Measurements from ENCODE around the gene HS6ST2.

Gene HS6ST2

GRCh38 chrX:132967049-132967448 is 8.6 kb upstream of the HS6ST2 start:
- Histone ChIP-seq H3K4me1 (ENCODE audit: insufficient read depth, low read length) (no peaks in the 10 kb centered on the region), H2AFZ (ENCODE audit: low read depth, low read length) (no peak overlapping the region), H3K27me3 (ENCODE audit: insufficient read depth, low read length, poor library complexity) (no peaks in the 10 kb centered on the region), H3K27ac (ENCODE audit: low read length) (no peak overlapping the region), H3K9me3 (ENCODE audit: insufficient read depth, low read length, severe bottlenecking) (no peaks in the 10 kb centered on the region), H3K4me3 (ENCODE audit: low read depth in 1 of 2, low read length in 2 of 2) (no peak overlapping the region), H3K36me3 (ENCODE audit: insufficient read depth, low read length) (no peaks in the 10 kb centered on the region), H3K9ac (ENCODE audit: low read depth, low read length) (no peak overlapping the region), H3K79me2 (ENCODE audit: insufficient read depth, low read length) (no peaks in the 10 kb centered on the region), H4K20me1 (ENCODE audit: insufficient read depth, low read length) (no peaks in the 10 kb centered on the region), H3K4me2 (ENCODE audit: insufficient read depth, low read length) (no peak overlapping the region)
- DNase-seq (no peak), ATAC-seq (ENCODE audit: insufficient read depth, low read depth) (no peak)
- TF ChIP-seq CTCF (IDR thresholded peaks at IDR 0.05; ENCODE audit: borderline replicate concordance, extremely low read depth, low read length, poor library complexity, severe bottlenecking) (no peak), EZH2 (IDR thresholded peaks at IDR 0.05; ENCODE audit: borderline replicate concordance, low read depth, low read length, severe bottlenecking) (no peak)

GRCh38 chrX:132965461-132965860 is 7.0 kb upstream of the HS6ST2 start:
- Histone ChIP-seq H3K27ac (ENCODE audit: low read length) (no peak overlapping the region), H3K36me3 (ENCODE audit: insufficient read depth, low read length) (no peaks in the 10 kb centered on the region), H3K9me3 (ENCODE audit: insufficient read depth, low read length, severe bottlenecking) (no peaks in the 10 kb centered on the region), H3K4me3 (ENCODE audit: low read depth in 1 of 2, low read length in 2 of 2) (no peak overlapping the region), H3K9ac (ENCODE audit: low read depth, low read length) (no peak overlapping the region), H2AFZ (ENCODE audit: low read depth, low read length) (no peak overlapping the region), H3K4me1 (ENCODE audit: insufficient read depth, low read length) (no peaks in the 10 kb centered on the region), H3K4me2 (ENCODE audit: insufficient read depth, low read length) (no peak overlapping the region), H3K27me3 (ENCODE audit: insufficient read depth, low read length, poor library complexity) (no peaks in the 10 kb centered on the region), H4K20me1 (ENCODE audit: insufficient read depth, low read length) (no peaks in the 10 kb centered on the region), H3K79me2 (ENCODE audit: insufficient read depth, low read length) (no peaks in the 10 kb centered on the region)
- DNase-seq (no peak), ATAC-seq (ENCODE audit: insufficient read depth, low read depth) (no peak)
- TF ChIP-seq EZH2 (IDR thresholded peaks at IDR 0.05; ENCODE audit: borderline replicate concordance, low read depth, low read length, severe bottlenecking), result no peak
- no peak for TF ChIP-seq CTCF (IDR thresholded peaks at IDR 0.05; ENCODE audit: borderline replicate concordance, extremely low read depth, low read length, poor library complexity, severe bottlenecking)

- Histone ChIP-seq H3K27ac (ENCODE audit: low read length) (no peak overlapping the region), H3K4me3 (ENCODE audit: low read depth in 1 of 2, low read length in 2 of 2) (no peak overlapping the region), H3K79me2 (ENCODE audit: insufficient read depth, low read length) (no peaks in the 10 kb centered on the region), H3K9me3 (ENCODE audit: insufficient read depth, low read length, severe bottlenecking) (no peaks in the 10 kb centered on the region), H3K9ac (ENCODE audit: low read depth, low read length) (no peak overlapping the region), H3K36me3 (ENCODE audit: insufficient read depth, low read length) (no peaks in the 10 kb centered on the region), H3K4me1 (ENCODE audit: insufficient read depth, low read length) (peaks cover 16% of the 10 kb centered on the region), H3K27me3 (ENCODE audit: insufficient read depth, low read length, poor library complexity) (peaks cover 9% of the 10 kb centered on the region), H2AFZ (ENCODE audit: low read depth, low read length) (no peak overlapping the region), H4K20me1 (ENCODE audit: insufficient read depth, low read length) (no peaks in the 10 kb centered on the region), H3K4me2 (ENCODE audit: insufficient read depth, low read length) (no peak overlapping the region)
- DNase-seq, result no peak
- TF ChIP-seq CTCF (IDR thresholded peaks at IDR 0.05; ENCODE audit: borderline replicate concordance, extremely low read depth, low read length, poor library complexity, severe bottlenecking), result no peak
- TF ChIP-seq EZH2 (IDR thresholded peaks at IDR 0.05; ENCODE audit: borderline replicate concordance, low read depth, low read length, severe bottlenecking), result no peak
- ATAC-seq (ENCODE audit: insufficient read depth, low read depth), result no peak
These were observed 3.1 kb upstream of the HS6ST2 start for GRCh38 chrX:132961511-132961910.
